Neural crest cell (in vitro differentiated cells): ENCODE measurements around the gene TMEM9. TPM values are rescaled to one million over a fixed set of nuclear protein-coding genes. Genes with fewer than 3 reads are reported as not detected.

Source experiments
- DNase-seq: peaks from one replicate; pipeline ENCODE4 v3.0.0; 2021; ENCODE audit warnings: low read depth, mixed read lengths, low spot score
- H3K27ac Mint-ChIP-seq: one replicate; pipeline ENCODE4 v1.8.0; 2021; ENCODE audit warnings: mild to moderate bottlenecking, mixed read lengths; ENCODE audit not compliant: unreplicated experiment
- H3K27me3 Mint-ChIP-seq: 2 replicates; pipeline ENCODE4 v1.8.0; 2021; ENCODE audit warnings: low read depth, mild to moderate bottlenecking, mixed read lengths
- H3K36me3 Mint-ChIP-seq: 2 replicates; pipeline ENCODE4 v1.8.0; 2021; ENCODE audit warnings: low read depth, mild to moderate bottlenecking, mixed read lengths
- H3K4me1 Mint-ChIP-seq: 2 replicates; pipeline ENCODE4 v1.8.0; 2021; ENCODE audit warnings: mixed read lengths
- H3K4me3 Mint-ChIP-seq: one replicate; pipeline ENCODE4 v1.8.0; 2021; ENCODE audit warnings: mild to moderate bottlenecking, mixed read lengths
- H3K9me3 Mint-ChIP-seq: 2 replicates; pipeline ENCODE4 v1.8.0; 2021; ENCODE audit warnings: mixed read lengths
- total RNA-seq: library from RNA; stranded (reverse); gene quantifications from 2 replicates; pipeline ENCODE4 v1.2.1, GENCODE V29; 2021
- TF ChIP-seq, protein P1 (sequence below): fragments of 200-600 bp; sonication (generic); conservative IDR thresholded peaks from 2 replicates; pipeline ENCODE4 v1.5.0; 2021; ENCODE audit warnings: antibody characterized with exemption, mild to moderate bottlenecking

The TMEM9 gene
- total RNA-seq, 1 donor from 2014 or later, result 89.4 TPM

DNA sequence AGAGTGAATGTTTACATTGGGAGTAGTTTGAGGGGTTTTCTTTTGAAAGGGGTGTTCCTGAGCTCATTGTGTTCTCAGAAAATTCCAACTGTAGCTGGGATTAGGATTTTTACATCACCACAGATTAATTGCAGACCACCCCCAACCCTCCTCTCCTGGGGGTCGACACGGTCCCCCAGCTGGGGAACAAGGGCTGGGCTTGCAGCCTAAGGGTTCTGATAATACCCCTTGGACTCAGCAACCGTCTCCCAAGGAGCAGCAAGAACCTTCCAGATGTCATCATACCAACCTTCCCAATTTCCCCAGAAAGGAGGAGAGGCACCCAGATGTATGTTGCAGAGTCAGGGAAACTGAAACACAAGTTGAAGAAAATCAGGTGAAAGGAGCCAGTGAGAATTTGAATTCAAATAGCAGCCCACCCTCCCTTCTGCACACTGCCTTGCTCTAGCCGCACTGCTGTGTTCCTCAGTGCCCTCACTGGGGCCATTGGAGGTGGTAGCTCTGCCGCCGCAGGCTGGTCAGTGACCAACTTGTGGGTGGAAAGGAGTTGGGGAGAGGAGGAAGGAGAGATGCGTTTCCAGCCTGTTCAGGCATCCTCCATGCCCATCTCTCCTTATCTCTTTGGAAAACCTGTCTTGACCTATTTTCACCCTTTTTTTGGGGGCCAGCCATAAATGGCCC is 21.7 kb upstream of the TMEM9 start:
- TF ChIP-seq, protein P1, sequence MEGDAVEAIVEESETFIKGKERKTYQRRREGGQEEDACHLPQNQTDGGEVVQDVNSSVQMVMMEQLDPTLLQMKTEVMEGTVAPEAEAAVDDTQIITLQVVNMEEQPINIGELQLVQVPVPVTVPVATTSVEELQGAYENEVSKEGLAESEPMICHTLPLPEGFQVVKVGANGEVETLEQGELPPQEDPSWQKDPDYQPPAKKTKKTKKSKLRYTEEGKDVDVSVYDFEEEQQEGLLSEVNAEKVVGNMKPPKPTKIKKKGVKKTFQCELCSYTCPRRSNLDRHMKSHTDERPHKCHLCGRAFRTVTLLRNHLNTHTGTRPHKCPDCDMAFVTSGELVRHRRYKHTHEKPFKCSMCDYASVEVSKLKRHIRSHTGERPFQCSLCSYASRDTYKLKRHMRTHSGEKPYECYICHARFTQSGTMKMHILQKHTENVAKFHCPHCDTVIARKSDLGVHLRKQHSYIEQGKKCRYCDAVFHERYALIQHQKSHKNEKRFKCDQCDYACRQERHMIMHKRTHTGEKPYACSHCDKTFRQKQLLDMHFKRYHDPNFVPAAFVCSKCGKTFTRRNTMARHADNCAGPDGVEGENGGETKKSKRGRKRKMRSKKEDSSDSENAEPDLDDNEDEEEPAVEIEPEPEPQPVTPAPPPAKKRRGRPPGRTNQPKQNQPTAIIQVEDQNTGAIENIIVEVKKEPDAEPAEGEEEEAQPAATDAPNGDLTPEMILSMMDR, result no peak
- peaks cover 7% of the 10 kb centered on the region for H3K4me1 Mint-ChIP-seq
- H3K9me3 Mint-ChIP-seq, result no peaks in the 10 kb centered on the region
- H3K27me3 Mint-ChIP-seq, result peaks cover 19% of the 10 kb centered on the region
- DNase-seq, result no peak
- no peak overlapping the region for H3K27ac Mint-ChIP-seq
- H3K36me3 Mint-ChIP-seq, result no peaks in the 10 kb centered on the region
- no peak overlapping the region for H3K4me3 Mint-ChIP-seq

DNA sequence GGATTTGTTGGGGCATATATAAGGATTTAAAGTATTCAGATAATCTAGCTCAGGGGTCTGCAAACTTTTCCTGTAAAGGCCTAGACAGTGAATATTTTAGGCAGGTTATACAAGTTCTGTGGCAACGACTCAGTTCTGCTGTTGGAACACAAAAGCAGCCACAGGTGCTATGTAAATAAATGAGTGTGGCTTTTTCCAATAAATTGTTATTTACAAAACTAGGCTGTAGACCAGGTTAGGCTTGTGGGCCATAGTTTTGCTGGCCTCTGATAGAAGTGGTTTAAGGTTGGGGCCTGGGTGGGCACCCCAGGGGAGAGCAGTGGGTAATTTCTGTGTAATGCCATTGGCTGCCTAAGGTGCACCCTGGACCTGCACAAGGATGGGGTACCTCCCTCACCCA is 19.5 kb upstream of the TMEM9 start:
- H3K36me3 Mint-ChIP-seq, result no peaks in the 10 kb centered on the region
- no peak overlapping the region for H3K27ac Mint-ChIP-seq
- no peaks in the 10 kb centered on the region for H3K9me3 Mint-ChIP-seq
- peaks cover 5% of the 10 kb centered on the region for H3K27me3 Mint-ChIP-seq
- peak overlapping the region; percentile 72 for H3K4me3 Mint-ChIP-seq
- TF ChIP-seq, protein P1, result no peak
- peaks cover 18% of the 10 kb centered on the region for H3K4me1 Mint-ChIP-seq
- DNase-seq, result no peak

DNA sequence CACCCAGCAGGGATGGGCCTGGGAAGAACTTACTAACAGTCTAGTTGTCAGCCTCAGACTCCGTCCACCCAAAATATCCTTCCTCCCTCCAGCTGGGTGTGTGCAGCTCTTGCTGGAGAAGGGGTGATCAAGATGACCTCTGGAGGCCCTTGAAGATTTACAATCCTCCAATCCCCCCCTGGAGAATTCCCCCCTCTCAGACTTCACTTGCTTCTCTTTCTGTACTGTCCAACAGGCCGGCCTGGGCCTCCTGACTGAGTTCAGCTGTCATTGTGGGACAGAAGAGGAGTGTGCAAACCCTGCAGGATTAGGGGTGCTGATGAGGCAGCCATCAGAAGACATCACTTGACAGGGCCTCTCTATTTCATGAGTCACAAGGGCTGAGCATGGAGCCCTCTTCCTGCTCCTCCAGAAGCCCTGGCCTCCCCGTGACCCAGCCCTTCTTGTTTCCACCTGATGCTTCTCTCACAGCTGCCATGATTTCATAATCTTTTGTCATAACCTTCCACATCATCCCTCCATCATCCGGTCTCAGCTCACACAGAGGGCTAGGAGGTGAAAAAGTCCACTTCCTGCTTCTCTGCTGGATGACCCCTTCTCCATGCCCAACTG is 18.8 kb upstream of the TMEM9 start:
- H3K27me3 Mint-ChIP-seq, result peaks cover 4% of the 10 kb centered on the region
- H3K4me3 Mint-ChIP-seq, result peak overlapping the region; percentile 72
- H3K4me1 Mint-ChIP-seq, result peaks cover 18% of the 10 kb centered on the region
- no peaks in the 10 kb centered on the region for H3K36me3 Mint-ChIP-seq
- no peak overlapping the region for H3K27ac Mint-ChIP-seq
- no peaks in the 10 kb centered on the region for H3K9me3 Mint-ChIP-seq
- TF ChIP-seq, protein P1, result no peak
- no peak for DNase-seq

DNA sequence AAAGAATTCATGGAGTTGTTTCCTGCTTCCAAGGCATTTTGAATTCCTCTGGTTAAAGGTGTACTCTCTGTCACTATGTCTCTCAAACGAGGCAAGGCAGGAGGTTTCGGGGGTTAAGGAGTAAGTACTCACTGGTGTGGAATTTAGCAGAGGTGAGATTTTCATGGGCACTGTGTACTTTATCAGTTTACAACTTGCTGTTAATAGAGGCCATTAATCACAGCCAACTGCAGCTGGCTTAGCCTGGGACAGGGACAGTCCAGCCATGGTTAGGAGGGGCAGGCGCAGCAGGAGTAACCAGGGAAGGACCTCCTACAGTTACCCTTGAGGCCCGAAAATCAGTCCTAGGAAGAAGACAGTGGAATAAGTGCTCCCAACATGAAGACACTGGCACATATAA is 18.1 kb upstream of the TMEM9 start:
- no peak for DNase-seq
- Mint-ChIP-seq H3K27me3 (peaks cover 4% of the 10 kb centered on the region), H3K4me1 (peaks cover 24% of the 10 kb centered on the region), H3K4me3 (peak overlapping the region; percentile 89), H3K27ac (no peak overlapping the region), H3K36me3 (no peaks in the 10 kb centered on the region), H3K9me3 (no peaks in the 10 kb centered on the region)
- TF ChIP-seq, protein P1, result no peak

DNA sequence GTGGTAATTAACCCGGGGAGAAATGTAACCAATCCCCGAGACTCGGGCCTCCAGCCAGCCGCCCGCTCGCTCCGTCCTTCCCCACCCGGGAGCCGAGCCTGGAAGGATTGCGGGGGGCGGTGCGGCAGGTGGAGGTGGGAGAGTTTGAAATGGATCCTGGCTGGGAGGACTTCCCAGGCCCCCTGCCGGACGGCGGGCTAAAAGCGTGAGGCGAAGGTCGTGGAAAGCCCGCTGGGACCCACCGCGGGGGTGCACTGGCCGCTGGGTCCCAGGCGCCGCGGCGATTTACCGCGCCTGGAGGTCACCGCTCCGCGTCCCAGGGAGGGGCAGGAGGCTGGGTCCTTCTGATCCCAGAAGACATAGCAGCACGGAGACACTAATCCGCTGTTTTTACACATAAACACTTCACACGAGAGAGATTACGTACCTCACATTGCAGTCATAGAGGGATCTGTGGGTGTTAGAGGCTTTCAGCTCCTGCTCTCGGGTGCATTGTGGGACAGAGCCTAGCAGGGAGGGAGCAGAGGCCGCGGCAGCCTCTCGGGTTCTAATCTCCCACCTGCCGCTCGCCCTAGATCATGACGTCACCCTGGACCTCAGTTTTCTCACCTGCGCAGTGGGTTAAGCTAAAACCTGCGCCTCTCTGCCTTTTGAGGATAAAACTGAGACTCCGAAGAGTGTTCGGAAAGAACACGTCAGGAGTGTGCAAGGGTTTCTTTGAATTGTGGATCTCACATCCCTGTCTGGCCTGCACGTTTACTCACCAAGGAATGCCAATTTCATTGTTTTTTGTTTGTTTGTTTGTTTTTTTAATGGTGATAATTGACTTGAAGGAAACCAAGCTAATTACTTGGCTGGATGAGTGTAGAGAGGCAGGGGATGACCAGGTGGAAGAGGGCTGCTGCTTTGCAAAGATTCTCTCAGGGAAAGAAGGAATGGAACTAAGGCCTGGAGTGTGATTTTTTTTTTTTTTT is 17.1 kb upstream of the TMEM9 start:
- Mint-ChIP-seq H3K27ac (peak overlapping the region; percentile 69), H3K27me3 (peaks cover 4% of the 10 kb centered on the region)

More for the DNA sequence above, 17.1 kb upstream of the TMEM9 start:
- no peaks in the 10 kb centered on the region for H3K36me3 Mint-ChIP-seq
- DNase-seq, result peak; percentile 16
- TF ChIP-seq, protein P1, result peak; percentile 68
- H3K9me3 Mint-ChIP-seq, result no peaks in the 10 kb centered on the region
- H3K4me1 Mint-ChIP-seq, result peaks cover 32% of the 10 kb centered on the region
- peak overlapping the region; percentile 89 for H3K4me3 Mint-ChIP-seq
